ENCODE data around the gene ACRBP.

ACRBP gene

GRCh38 chr12:6614513-6615172 lies 32.6 kb downstream of the ACRBP start:
- peak; percentile 21 for DNase-seq (ENCODE audit: low spot score)

- peak; percentile 93 for DNase-seq (ENCODE audit: low spot score)
Observed at GRCh38 chr12:6613776-6614512, 33.3 kb downstream of the ACRBP start.

GRCh38 chr12:6613015-6613775 lies 34.0 kb downstream of the ACRBP start:
- peak; percentile 73 for DNase-seq (ENCODE audit: low spot score)

GRCh38 chr12:6612652-6613014 lies 34.6 kb downstream of the ACRBP start:
- no peak for DNase-seq (ENCODE audit: low spot score)

GRCh38 chr12:6612247-6612646 lies 35.0 kb downstream of the ACRBP start:
- DNase-seq (ENCODE audit: low spot score), result no peak

- DNase-seq (ENCODE audit: low spot score), result no peak
Observed at GRCh38 chr12:6608592-6609281, 38.5 kb downstream of the ACRBP start.

- DNase-seq (ENCODE audit: low spot score), result peak; percentile 81
Observed at GRCh38 chr12:6607751-6608591, 39.3 kb downstream of the ACRBP start.

- peak; percentile 49 for DNase-seq (ENCODE audit: low spot score)
Observed at GRCh38 chr12:6606331-6607131, 40.7 kb downstream of the ACRBP start.

- peak; percentile 32 for DNase-seq (ENCODE audit: low spot score)
Observed at GRCh38 chr12:6605421-6606330, 41.6 kb downstream of the ACRBP start.

GRCh38 chr12:6604259-6605029 lies 42.8 kb downstream of the ACRBP start:
- DNase-seq (ENCODE audit: low spot score), result no peak

GRCh38 chr12:6603095-6603567 lies 44.1 kb downstream of the ACRBP start:
- peak; percentile 33 for DNase-seq (ENCODE audit: low spot score)

GRCh38 chr12:6602526-6602925 lies 44.7 kb downstream of the ACRBP start:
- DNase-seq (ENCODE audit: low spot score), result no peak

- DNase-seq (ENCODE audit: low spot score), result peak; percentile 27
Observed at GRCh38 chr12:6595673-6596072, 51.6 kb downstream of the ACRBP start.

GRCh38 chr12:6592087-6592486 lies 55.1 kb downstream of the ACRBP start:
- no peak for DNase-seq (ENCODE audit: low spot score)

All from kidney tubule cell (primary cell).